HG02884 (cell line): Measurements from ENCODE around the gene NANOS3.
"Not testable (repeated sequence)": the region's sequence is repeated elsewhere in the genome, so short reads cannot be mapped to it uniquely, and the experiment has no call there.

Source experiments
- ATAC-seq: cut with Tn5 transposase; IDR thresholded peaks from one replicate; pipeline ENCODE4 v1.9.1; 2021; ENCODE audit warnings: mild to moderate bottlenecking, moderate library complexity; ENCODE audit not compliant: unreplicated experiment

NANOS3 gene

GRCh38 chr19:13914777-13915176, 37.8 kb downstream of the NANOS3 start:
- no peak for ATAC-seq

- no peak for ATAC-seq
Observed at GRCh38 chr19:13917888-13918406, 41.0 kb downstream of the NANOS3 start.

- no peak for ATAC-seq
Observed at GRCh38 chr19:13918726-13919411, 41.9 kb downstream of the NANOS3 start.

- no peak for ATAC-seq
Observed at GRCh38 chr19:13920524-13920923, 43.6 kb downstream of the NANOS3 start.

- ATAC-seq: no peak
Observed at GRCh38 chr19:13920940-13921747, 44.2 kb downstream of the NANOS3 start.

GRCh38 chr19:13922118-13922517, 45.2 kb downstream of the NANOS3 start:
- not testable (repeated sequence) for ATAC-seq

- ATAC-seq: no peak
Observed at GRCh38 chr19:13923194-13923987, 46.5 kb downstream of the NANOS3 start.

GRCh38 chr19:13926010-13926409, 49.1 kb downstream of the NANOS3 start:
- no peak for ATAC-seq

GRCh38 chr19:13926715-13927114, 49.8 kb downstream of the NANOS3 start:
- ATAC-seq: no peak

- ATAC-seq: no peak
Observed at GRCh38 chr19:13929340-13929739, 52.4 kb downstream of the NANOS3 start.

- ATAC-seq: no peak
Observed at GRCh38 chr19:13929956-13930355, 53.0 kb downstream of the NANOS3 start.
